Measurements from ENCODE around the gene TMOD3.
A peak's percentile ranks its signal among the peaks of the same experiment; 100 is the strongest.

Gene TMOD3

DNA sequence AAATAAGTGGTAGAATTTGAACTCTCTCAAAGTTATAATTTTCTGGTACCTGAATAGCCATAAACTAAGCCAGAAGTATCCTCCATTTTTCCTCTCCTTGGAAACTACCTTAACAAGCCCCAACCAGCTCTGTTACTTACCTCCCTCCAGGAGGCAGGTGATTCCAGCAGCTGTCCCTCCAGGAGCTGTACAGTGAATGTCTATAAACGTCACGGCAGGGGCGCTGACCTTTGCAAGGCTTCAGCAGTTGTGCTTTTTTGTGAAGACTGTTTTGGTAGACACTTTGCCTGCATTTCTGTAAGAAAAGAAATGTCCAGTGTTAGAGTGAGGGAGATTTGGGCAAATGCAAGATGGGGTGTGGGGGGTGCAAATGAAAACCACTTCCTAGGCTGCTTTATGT is 75.0 kb downstream of the TMOD3 start:
- TF ChIP-seq, protein P1, sequence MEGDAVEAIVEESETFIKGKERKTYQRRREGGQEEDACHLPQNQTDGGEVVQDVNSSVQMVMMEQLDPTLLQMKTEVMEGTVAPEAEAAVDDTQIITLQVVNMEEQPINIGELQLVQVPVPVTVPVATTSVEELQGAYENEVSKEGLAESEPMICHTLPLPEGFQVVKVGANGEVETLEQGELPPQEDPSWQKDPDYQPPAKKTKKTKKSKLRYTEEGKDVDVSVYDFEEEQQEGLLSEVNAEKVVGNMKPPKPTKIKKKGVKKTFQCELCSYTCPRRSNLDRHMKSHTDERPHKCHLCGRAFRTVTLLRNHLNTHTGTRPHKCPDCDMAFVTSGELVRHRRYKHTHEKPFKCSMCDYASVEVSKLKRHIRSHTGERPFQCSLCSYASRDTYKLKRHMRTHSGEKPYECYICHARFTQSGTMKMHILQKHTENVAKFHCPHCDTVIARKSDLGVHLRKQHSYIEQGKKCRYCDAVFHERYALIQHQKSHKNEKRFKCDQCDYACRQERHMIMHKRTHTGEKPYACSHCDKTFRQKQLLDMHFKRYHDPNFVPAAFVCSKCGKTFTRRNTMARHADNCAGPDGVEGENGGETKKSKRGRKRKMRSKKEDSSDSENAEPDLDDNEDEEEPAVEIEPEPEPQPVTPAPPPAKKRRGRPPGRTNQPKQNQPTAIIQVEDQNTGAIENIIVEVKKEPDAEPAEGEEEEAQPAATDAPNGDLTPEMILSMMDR (conservative IDR thresholded peaks at IDR 0.05) = no peak
- no peak overlapping the region for H3K27ac ChIP-seq

DNA sequence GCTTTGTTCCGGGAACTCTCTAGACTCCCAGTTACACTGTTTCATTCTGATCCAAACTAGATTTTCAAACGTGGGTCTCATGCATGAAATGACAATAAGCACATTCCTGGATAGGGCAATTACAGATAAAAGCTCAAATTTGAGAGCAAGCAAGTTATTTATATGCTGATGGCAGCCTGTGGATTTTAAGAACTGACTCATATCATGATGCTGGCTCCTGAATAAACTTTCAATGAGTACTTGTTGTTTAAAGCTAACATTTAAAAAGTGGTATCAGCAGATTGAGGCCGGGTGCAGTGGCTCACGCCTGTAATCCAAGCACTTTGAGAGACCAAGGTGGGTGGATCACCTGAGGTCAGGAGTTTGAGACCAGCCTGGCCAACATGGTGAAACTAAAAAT is 75.5 kb downstream of the TMOD3 start:
- H3K27ac ChIP-seq = no peak overlapping the region
- TF ChIP-seq, protein P1 (conservative IDR thresholded peaks at IDR 0.05) = no peak

GRCh38 chr15:51907136-51907862 is 77.8 kb downstream of the TMOD3 start:
- H3K27ac ChIP-seq = peak overlapping the region; percentile 50
- TF ChIP-seq, protein P1 (conservative IDR thresholded peaks at IDR 0.05) = peak; percentile 54

DNA sequence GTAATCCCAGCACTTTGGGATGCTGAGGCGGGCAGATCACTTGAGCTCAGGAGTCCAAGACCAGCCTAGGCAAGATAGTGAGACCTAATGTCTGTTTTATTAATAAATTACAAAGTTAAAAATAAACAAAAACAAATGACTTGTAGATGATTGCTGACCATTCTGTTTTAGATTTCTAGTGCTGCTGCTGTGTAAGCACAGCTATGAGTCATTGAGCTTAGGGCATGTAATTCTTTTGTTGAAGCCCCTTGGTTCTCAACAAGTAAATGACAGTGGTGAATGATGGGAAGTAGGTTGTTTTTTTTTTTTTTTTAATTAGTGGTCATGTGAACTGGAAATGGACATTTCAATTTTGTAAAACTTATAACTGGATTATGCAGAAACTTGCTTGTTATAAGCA is 78.9 kb downstream of the TMOD3 start:
- peak overlapping the region; percentile 50 for H3K27ac ChIP-seq
- TF ChIP-seq, protein P1 (conservative IDR thresholded peaks at IDR 0.05) = no peak

DNA sequence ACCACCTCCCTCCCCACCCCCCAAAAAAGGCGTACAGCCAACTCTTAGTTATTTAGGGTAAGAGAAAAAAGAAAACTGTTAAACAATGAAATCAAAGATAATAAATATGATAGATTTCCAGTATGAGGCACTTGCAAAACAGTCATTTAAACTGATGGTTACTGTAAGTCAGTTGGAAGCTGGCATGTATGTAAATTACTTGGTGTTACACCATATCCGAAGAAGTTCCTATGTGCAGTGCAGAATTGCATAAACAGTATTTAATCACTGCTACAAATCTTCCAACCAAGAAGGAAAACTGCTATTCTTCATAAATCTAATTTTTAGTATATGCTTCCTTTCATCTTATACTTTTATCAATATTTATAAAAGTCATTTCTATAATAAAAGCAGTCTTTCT is 80.1 kb downstream of the TMOD3 start:
- TF ChIP-seq, protein P1 (conservative IDR thresholded peaks at IDR 0.05) = no peak
- H3K27ac ChIP-seq = no peak overlapping the region

DNA sequence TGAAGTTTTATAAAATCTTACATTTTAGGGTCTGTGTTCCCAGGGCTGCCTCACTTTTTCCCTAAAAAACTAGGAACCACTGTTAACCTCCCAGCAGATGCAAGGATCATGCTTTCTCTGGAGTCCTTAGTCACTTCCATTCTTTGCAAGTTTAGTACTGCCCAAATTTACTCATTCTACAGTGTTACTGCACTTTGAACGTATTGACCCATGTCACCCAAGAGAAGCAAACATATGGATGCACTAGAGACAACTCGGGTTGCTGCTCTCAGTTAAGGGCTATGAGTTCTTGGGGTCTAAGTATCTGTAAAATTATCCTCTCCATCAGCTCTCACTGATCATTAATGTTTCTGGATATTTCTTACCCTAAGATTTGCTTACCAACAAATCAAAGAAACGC is 83.1 kb downstream of the TMOD3 start:
- no peak overlapping the region for H3K27ac ChIP-seq
- TF ChIP-seq, protein P1 (conservative IDR thresholded peaks at IDR 0.05) = no peak

- TF ChIP-seq, protein P1 (conservative IDR thresholded peaks at IDR 0.05) = no peak; the same call in 1 of the 2 replicates
- no peak overlapping the region for H3K27ac ChIP-seq
Observed at GRCh38 chr15:51917493-51917892, 88.0 kb downstream of the TMOD3 start.

All from VCaP (cell line).